Coronary artery (tissue), 2 donors: Measurements from ENCODE around the gene SCAMP3.

Experiments used
- DNase-seq: peaks from one replicate; pipeline ENCODE4 v3.0.0-alpha.2; 2017; ENCODE audit warnings: low spot score
- H3K27ac ChIP-seq, 2 donors: fragments of 200-600 bp; sonication (generic); one replicate each; pipeline ENCODE4 v1.5.1; 2016 to 2019
- H3K4me3 ChIP-seq: fragments of 200-600 bp; sonication (generic); 2 replicates; pipeline ENCODE4 v1.5.1; 2016; ENCODE audit warnings: mild to moderate bottlenecking, moderate library complexity
- CTCF ChIP-seq: fragments of 200-600 bp; sonication (generic); IDR thresholded peaks from one replicate; pipeline ENCODE4 v1.5.1; 2019; ENCODE audit warnings: antibody characterized with exemption

SCAMP3 gene

DNA sequence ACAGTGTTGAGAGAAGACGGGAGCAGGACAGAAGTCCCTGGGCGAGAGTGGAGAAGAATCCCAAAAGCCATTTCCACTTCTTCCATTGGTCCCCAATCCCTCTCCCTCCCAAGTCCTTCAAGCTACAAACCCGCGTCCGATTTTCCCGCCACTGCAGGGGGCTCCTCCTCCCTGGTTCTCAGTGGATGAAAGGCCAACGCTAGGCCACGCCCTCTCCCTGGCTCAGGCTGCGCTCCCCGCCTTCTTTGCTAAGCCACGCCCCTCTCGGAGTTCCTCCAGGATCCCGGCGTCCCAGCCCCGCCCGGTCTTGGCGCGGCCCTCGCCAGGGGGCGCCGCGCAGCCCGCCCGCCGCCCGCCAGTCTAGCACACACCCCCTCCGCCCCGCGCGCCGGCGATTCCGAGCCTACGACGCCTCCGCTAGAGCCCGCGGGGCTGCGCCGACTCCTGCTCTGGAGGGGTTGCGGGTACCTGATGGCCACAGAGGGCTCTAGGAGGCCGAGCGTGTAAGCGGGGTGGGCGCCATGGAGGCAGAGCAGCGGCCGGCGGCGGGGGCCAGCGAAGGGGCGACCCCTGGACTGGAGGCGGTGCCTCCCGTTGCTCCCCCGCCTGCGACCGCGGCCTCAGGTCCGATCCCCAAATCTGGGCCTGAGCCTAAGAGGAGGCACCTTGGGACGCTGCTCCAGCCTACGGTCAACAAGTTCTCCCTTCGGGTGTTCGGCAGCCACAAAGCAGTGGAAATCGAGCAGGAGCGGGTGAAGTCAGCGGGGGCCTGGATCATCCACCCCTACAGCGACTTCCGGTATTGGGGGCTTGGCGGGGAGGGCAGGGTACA, 15.1 kb upstream of the SCAMP3 start, which contains the start of gene HCN3:
Gene HCN3, plus strand, starts transcription at position 394 of the 832 bp plus-strand sequence. Its CDS starts 128 bp downstream, at position 522.
- peak within 1 kb of the TSS; percentile 41 to 78 for H3K27ac ChIP-seq
- TF ChIP-seq CTCF = peak; percentile 55
- peak within 1 kb of the TSS; percentile 78 for H3K4me3 ChIP-seq
- DNase-seq = peak; percentile 98

DNA sequence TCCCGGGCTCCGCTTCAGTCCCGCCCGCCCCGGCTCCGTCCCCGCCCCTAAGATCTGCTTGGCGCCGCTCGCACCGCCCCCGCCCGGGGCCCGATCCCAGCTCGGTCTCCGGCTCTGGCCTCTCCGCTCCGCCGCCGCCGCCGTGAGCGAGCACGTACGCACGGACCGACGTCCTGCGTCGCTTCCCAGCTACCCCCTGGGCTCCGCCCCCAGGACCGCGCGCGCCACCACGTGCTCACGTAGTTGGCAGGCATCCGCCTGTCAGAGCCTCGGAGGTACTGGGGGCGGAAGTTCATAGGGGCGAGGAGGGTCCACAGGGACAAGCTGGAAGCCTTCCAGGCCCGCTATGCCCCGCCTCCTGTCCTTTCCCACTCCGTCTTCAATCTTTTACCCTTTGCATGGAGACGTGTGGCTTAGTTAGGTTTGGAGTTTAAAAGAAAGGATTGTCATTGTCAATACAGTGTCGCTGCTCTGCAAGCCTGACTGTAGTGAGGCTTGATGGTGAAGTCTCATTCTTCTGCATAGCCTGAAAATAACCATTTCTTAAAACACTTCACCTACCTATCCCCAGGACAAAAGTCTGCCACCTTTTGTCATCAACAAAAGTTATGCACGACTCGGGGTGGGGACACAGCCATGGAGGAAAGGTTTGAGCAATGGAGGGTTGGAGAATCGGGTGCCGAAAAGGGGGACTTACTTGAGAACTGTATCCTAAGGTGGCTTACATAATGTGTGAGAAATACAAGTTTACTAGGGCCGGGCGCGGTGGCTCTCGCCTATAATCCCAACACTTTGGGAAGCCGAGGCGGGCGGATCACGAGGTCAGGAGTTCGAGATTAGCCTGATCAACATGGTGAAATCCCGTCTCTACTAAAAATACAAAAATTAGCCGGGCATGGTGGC, 11.4 kb upstream of the SCAMP3 start, which contains the start of gene CLK2:
Gene CLK2, minus strand, starts transcription at position 162 of the 903 bp plus-strand sequence. CDS start 2,527 bp downstream, outside the sequence.
- TF ChIP-seq CTCF = no peak
- peak within 1 kb of the TSS; percentile 100 for H3K27ac ChIP-seq
- H3K4me3 ChIP-seq = peak within 1 kb of the TSS; percentile 95
- DNase-seq = peak; percentile 96

- Histone ChIP-seq H3K27ac (peak overlapping the region; percentile 100), H3K4me3 (peak overlapping the region; percentile 95)
- no peak for TF ChIP-seq CTCF
- DNase-seq = no peak
Observed at GRCh38 chr1:155272466-155273342, 10.5 kb upstream of the SCAMP3 start.

DNA sequence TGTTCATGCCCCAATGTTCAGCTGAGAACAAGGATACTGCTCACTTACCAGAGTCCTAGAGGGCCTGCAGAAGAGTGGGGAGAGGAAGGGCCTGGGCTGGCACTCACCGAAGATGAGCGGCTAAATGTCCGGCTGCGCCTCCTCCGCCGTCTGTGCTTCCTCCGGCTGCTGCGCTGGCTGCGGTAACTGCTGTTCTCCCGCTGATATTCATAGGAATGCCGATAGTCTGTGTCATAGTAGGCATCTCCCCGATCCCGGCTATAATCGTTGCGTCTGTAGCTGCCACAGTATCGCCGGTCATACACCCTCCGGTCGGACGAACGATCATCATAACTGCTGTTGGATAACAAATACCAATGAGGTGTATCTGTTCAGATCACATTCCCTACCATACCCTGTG, 7.2 kb upstream of the SCAMP3 start:
- DNase-seq = no peak
- Histone ChIP-seq H3K4me3 (no peak overlapping the region), H3K27ac (no peak overlapping the region)
- TF ChIP-seq CTCF = no peak

GRCh38 chr1:155268630-155269029, 6.5 kb upstream of the SCAMP3 start:
- Histone ChIP-seq H3K27ac (no peak overlapping the region), H3K4me3 (no peak overlapping the region)
- DNase-seq = no peak
- TF ChIP-seq CTCF = no peak

- DNase-seq = no peak
- Histone ChIP-seq H3K27ac (no peak overlapping the region), H3K4me3 (no peak overlapping the region)
- no peak for TF ChIP-seq CTCF
Observed at GRCh38 chr1:155267373-155267772, 5.2 kb upstream of the SCAMP3 start.
